ENCODE data around the gene PHACTR1. TPM values are rescaled to one million over a fixed set of nuclear protein-coding genes. Genes with fewer than 3 reads are reported as not detected.
A peak's percentile ranks its signal among the peaks of the same experiment; 100 is the strongest.

The PHACTR1 gene
- total RNA-seq, 1 donor from 2014 or later = 2.2 TPM

DNA sequence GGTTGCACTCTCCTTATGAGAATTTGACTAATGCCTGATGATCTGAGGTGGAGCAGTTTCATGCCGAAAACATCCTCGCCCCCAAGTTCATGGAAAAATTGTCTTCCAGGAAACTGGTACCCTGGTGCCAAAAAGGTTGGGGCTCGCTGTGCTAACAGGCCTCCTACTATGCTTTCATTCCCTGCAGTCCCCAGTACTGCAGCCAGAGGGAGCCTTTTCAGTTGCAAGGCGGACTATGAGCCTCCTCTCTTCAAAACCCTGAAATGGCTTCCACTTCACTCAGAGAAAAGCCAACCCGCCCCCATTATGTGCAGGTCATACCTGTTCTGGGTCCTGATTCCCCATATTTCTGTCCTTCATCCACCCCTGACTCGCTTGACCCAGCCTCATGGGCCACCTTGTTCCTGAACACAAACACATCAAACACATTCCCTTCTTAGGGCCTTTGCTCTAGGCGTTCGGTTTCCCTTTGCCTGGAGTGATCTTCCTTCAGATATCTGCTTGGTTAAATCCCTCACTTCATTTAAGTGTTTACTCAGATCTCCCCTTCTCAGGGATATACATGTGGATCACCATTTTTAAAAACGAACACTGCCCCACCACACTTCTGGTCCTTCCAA lies 173.7 kb downstream of the PHACTR1 start:
- Histone ChIP-seq H3K4me3 (ENCODE audit: low read depth, low read length) (no peak overlapping the region), H3K27me3 (ENCODE audit: control insufficient read depth, insufficient read depth, low read length) (no peaks in the 10 kb centered on the region), H3K36me3 (ENCODE audit: control insufficient read depth, insufficient read depth, low read length) (no peaks in the 10 kb centered on the region)
- DNase-seq (ENCODE audit: low read depth) = no peak
- TF ChIP-seq, protein P1, sequence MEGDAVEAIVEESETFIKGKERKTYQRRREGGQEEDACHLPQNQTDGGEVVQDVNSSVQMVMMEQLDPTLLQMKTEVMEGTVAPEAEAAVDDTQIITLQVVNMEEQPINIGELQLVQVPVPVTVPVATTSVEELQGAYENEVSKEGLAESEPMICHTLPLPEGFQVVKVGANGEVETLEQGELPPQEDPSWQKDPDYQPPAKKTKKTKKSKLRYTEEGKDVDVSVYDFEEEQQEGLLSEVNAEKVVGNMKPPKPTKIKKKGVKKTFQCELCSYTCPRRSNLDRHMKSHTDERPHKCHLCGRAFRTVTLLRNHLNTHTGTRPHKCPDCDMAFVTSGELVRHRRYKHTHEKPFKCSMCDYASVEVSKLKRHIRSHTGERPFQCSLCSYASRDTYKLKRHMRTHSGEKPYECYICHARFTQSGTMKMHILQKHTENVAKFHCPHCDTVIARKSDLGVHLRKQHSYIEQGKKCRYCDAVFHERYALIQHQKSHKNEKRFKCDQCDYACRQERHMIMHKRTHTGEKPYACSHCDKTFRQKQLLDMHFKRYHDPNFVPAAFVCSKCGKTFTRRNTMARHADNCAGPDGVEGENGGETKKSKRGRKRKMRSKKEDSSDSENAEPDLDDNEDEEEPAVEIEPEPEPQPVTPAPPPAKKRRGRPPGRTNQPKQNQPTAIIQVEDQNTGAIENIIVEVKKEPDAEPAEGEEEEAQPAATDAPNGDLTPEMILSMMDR (IDR thresholded peaks at IDR 0.05; ENCODE audit: insufficient read depth, low read length, poor library complexity, severe bottlenecking) = peak; percentile 42

DNA sequence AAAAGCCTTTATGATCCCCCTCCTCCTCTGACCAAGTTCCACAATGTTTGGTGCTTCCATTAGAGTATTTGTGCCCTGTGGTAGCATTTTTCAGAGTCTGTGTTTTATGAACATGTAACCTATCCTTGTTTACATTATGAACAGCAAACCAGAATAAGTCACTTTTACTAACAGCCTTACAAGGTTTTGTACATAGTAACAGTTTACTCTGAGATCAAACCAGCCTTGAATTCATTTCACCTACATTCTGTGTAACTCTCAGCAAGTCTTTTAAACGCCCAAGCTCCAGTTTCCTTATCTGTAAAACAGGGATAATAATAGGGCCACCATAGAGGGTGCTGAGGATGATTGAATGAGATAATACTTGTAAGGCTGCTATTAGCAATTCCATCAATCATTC lies 175.0 kb downstream of the PHACTR1 start:
- Histone ChIP-seq H3K4me3 (ENCODE audit: low read depth, low read length) (no peak overlapping the region), H3K36me3 (ENCODE audit: control insufficient read depth, insufficient read depth, low read length) (no peaks in the 10 kb centered on the region), H3K27me3 (ENCODE audit: control insufficient read depth, insufficient read depth, low read length) (peaks cover 4% of the 10 kb centered on the region)
- TF ChIP-seq, protein P1 (IDR thresholded peaks at IDR 0.05; ENCODE audit: insufficient read depth, low read length, poor library complexity, severe bottlenecking) = no peak
- DNase-seq (ENCODE audit: low read depth) = no peak

- Histone ChIP-seq H3K36me3 (ENCODE audit: control insufficient read depth, insufficient read depth, low read length) (no peaks in the 10 kb centered on the region), H3K4me3 (ENCODE audit: low read depth, low read length) (no peak overlapping the region), H3K27me3 (ENCODE audit: control insufficient read depth, insufficient read depth, low read length) (peaks cover 4% of the 10 kb centered on the region)
- TF ChIP-seq, protein P1 (IDR thresholded peaks at IDR 0.05; ENCODE audit: insufficient read depth, low read length, poor library complexity, severe bottlenecking) = no peak
- no peak for DNase-seq (ENCODE audit: low read depth)
Measured at GRCh38 chr6:12892151-12892550, 175.6 kb downstream of the PHACTR1 start.

DNA sequence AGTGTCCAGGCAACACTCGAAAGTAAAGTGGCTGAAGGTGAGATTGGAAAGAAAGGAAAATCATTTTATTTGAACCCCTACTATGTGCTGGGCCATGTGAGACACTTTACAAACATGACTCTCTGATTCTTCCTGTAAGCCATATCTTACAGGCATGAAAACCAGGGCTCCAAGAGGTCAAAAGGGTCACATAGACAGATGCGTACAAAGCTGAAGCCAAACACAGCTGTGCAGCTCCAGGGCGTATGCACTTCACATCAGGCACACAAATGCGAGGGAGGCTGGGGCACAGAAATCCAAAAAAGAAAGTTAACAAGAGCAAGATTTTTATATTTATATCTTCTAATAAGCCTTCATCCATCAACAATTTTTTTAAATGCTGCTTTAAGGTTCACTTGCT lies 176.5 kb downstream of the PHACTR1 start:
- TF ChIP-seq, protein P1 (IDR thresholded peaks at IDR 0.05; ENCODE audit: insufficient read depth, low read length, poor library complexity, severe bottlenecking) = no peak

GRCh38 chr6:12895721-12896120 lies 179.2 kb downstream of the PHACTR1 start:
- DNase-seq (ENCODE audit: low read depth) = no peak
- Histone ChIP-seq H3K27me3 (ENCODE audit: control insufficient read depth, insufficient read depth, low read length) (peaks cover 4% of the 10 kb centered on the region), H3K4me3 (ENCODE audit: low read depth, low read length) (no peak overlapping the region), H3K36me3 (ENCODE audit: control insufficient read depth, insufficient read depth, low read length) (no peaks in the 10 kb centered on the region)
- TF ChIP-seq, protein P1 (IDR thresholded peaks at IDR 0.05; ENCODE audit: insufficient read depth, low read length, poor library complexity, severe bottlenecking) = no peak

More for the DNA sequence above, 176.5 kb downstream of the PHACTR1 start:
- no peak for DNase-seq (ENCODE audit: low read depth)
- Histone ChIP-seq H3K36me3 (ENCODE audit: control insufficient read depth, insufficient read depth, low read length) (no peaks in the 10 kb centered on the region), H3K27me3 (ENCODE audit: control insufficient read depth, insufficient read depth, low read length) (peaks cover 4% of the 10 kb centered on the region), H3K4me3 (ENCODE audit: low read depth, low read length) (no peak overlapping the region)

DNA sequence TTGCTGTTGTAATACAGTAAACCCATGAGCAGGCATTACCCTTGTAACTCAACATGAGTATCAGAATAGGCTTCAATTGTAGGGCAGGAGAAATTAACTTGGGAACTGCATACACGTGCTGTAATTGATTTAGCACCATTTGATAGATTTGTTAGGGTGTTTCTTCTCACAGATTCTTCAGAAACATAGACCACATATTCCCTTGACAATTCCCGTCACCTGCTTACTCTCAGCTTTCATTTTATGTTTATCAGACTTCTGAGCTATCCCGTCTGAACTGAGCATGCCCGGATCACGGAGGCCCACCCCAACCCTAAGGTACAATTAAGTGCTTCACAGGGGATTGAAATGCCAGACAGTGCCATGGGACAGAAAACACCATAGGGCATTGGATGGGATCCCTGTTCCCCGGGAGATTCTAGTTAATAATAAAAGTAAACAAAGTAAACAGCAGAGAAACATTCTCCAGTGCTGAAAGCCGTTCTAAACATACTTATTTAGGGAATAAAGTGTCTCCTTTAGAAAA lies 179.7 kb downstream of the PHACTR1 start:
- TF ChIP-seq, protein P1 (IDR thresholded peaks at IDR 0.05; ENCODE audit: insufficient read depth, low read length, poor library complexity, severe bottlenecking) = no peak
- Histone ChIP-seq H3K4me3 (ENCODE audit: low read depth, low read length) (no peak overlapping the region), H3K27me3 (ENCODE audit: control insufficient read depth, insufficient read depth, low read length) (peaks cover 4% of the 10 kb centered on the region), H3K36me3 (ENCODE audit: control insufficient read depth, insufficient read depth, low read length) (no peaks in the 10 kb centered on the region)
- DNase-seq (ENCODE audit: low read depth) = no peak
